Coronary artery (tissue), 2 donors: ENCODE data around the gene SPATA16.

Source experiments
- DNase-seq: peaks from one replicate; pipeline ENCODE4 v3.0.0-alpha.2; 2017; ENCODE audit warnings: low spot score
- H3K27ac ChIP-seq, 2 donors: fragments of 200-600 bp; sonication (generic); one replicate each; pipeline ENCODE4 v1.5.1; 2016 to 2019
- H3K4me3 ChIP-seq: fragments of 200-600 bp; sonication (generic); 2 replicates; pipeline ENCODE4 v1.5.1; 2016; ENCODE audit warnings: mild to moderate bottlenecking, moderate library complexity
- CTCF ChIP-seq: fragments of 200-600 bp; sonication (generic); IDR thresholded peaks from one replicate; pipeline ENCODE4 v1.5.1; 2019; ENCODE audit warnings: antibody characterized with exemption

SPATA16 gene

GRCh38 chr3:172938788-172939187 is 202.2 kb downstream of the SPATA16 start:
- no peak for DNase-seq
- no peak overlapping the region for H3K4me3 ChIP-seq
- TF ChIP-seq CTCF = no peak
- no peak overlapping the region for H3K27ac ChIP-seq

GRCh38 chr3:172931746-172932285 is 209.2 kb downstream of the SPATA16 start:
- no peak overlapping the region for H3K4me3 ChIP-seq
- TF ChIP-seq CTCF = no peak
- no peak for DNase-seq
- no peak overlapping the region for H3K27ac ChIP-seq

DNA sequence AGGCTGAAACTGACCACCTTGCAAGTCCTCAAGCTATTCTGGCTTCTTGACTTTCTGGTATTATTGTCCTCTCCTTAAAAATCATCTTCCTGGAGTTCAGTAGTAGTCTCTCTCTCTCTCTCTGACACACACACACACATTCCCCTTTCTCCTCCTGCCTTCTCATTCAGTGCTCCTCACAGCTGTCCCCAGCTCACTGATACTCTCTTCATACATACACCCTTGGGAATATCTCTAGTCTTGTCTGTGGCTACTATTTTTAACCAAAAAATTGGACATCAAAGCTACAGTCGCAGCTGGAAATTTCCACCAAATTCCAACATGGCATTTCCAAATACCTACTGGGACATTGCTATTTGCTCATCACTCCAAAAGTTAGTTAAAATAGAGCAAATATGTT is 211.6 kb downstream of the SPATA16 start:
- DNase-seq = no peak
- Histone ChIP-seq H3K27ac (no peak overlapping the region), H3K4me3 (no peak overlapping the region)
- no peak for TF ChIP-seq CTCF

DNA sequence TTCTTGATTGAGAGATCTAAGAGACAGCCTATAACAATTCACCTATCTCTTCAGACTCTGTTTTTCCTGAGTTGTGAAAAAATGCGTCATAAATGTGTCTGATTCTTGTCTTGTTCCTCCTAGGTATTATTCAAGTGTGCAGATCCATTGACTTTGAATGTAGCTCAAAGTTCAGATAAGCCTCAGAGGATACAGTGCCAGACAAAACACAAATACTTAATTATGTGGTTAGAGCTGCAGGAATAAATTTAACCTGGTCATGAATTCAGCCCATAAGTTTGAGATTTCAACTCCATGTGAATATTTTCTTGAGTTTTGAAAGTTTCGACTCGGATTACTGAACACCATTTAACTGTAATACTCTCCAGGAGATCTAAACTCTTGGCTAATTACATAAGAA is 216.5 kb downstream of the SPATA16 start:
- no peak for TF ChIP-seq CTCF
- no peak overlapping the region for H3K27ac ChIP-seq
- no peak overlapping the region for H3K4me3 ChIP-seq
- DNase-seq = no peak

DNA sequence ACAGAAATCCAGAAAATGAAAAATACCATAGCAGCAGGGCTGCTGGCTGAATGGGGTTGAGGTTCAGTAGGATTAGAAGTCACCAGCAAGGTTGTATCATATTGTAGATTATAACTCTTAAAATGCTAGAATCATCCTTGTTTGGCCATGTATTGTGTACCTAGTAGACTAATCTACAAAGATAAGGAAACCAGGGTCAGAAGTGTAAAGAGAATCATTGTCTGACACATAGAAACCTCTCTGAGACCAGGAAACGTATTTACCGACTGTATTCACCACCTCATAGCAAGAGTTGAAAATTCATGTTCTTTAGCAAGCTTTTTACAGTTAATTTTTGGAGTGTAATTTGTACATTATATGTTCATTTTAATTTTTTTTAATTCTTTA is 221.7 kb downstream of the SPATA16 start:
- no peak overlapping the region for H3K4me3 ChIP-seq
- no peak for DNase-seq
- TF ChIP-seq CTCF = no peak
- no peak overlapping the region for H3K27ac ChIP-seq

- DNase-seq = no peak
- Histone ChIP-seq H3K4me3 (no peak overlapping the region), H3K27ac (no peak overlapping the region)
- no peak for TF ChIP-seq CTCF
Observed at GRCh38 chr3:172918568-172919296, 222.3 kb downstream of the SPATA16 start.

GRCh38 chr3:172918165-172918564 is 222.9 kb downstream of the SPATA16 start:
- Histone ChIP-seq H3K27ac (no peak overlapping the region), H3K4me3 (no peak overlapping the region)
- no peak for DNase-seq
- no peak for TF ChIP-seq CTCF
